Spleen (tissue), 11 donors: ENCODE results near the gene RIPOR3. TPM values are rescaled to one million over a fixed set of nuclear protein-coding genes. Genes with fewer than 3 reads are reported as not detected.

Experiments used
- DNase-seq: peaks from one replicate; pipeline ENCODE4 v3.0.0-alpha.2; 2020
- H3K27ac ChIP-seq, 8 donors: fragments of 200-600 bp; sonication (generic) in 7 of 8; 1 replicate in 4 of 8; 2 replicates in 4 of 8; pipeline versions ENCODE4 v1.5.0 to v1.8.0; 2016 to 2021; ENCODE audit warnings: inconsistent platforms in 4 of 8, mild to moderate bottlenecking in 4 of 8, moderate library complexity in 1 of 8
- H3K27me3 ChIP-seq, 7 donors: fragments of 200-600 bp; sonication (generic) in 6 of 7; replicated peaks in 1 of 7; 1 replicate in 4 of 7; 2 replicates in 3 of 7; pipeline versions ENCODE4 v1.5.0 to v1.8.0; 2016 to 2021; ENCODE audit warnings: inconsistent platforms in 3 of 7, mild to moderate bottlenecking in 1 of 7
- H3K36me3 ChIP-seq, 6 donors: fragments of 200-600 bp; sonication (generic) in 5 of 6; 1 replicate in 4 of 6; 2 replicates in 2 of 6; pipeline versions ENCODE4 v1.5.0 to v1.8.0; 2016 to 2021; ENCODE audit warnings: inconsistent platforms in 2 of 6
- H3K4me1 ChIP-seq, 6 donors: fragments of 200-600 bp; sonication (generic) in 5 of 6; 1 replicate in 3 of 6; 2 replicates in 3 of 6; pipeline versions ENCODE4 v1.5.0 to v1.8.0; 2016 to 2021; ENCODE audit warnings: inconsistent platforms in 3 of 6
- H3K4me3 ChIP-seq, 8 donors: fragments of 200-600 bp; sonication (generic) in 7 of 8; 1 replicate in 4 of 8; 2 replicates in 4 of 8; pipeline versions ENCODE4 v1.5.0 to v1.8.0; 2016 to 2021; ENCODE audit warnings: inconsistent platforms in 4 of 8, mild to moderate bottlenecking in 4 of 8, moderate library complexity in 2 of 8
- H3K9me3 ChIP-seq, 8 donors: fragments of 200-600 bp; sonication (generic) in 7 of 8; 1 replicate in 4 of 8; 2 replicates in 4 of 8; pipeline versions ENCODE4 v1.5.0 to v1.8.0; 2016 to 2021; ENCODE audit warnings: inconsistent platforms in 4 of 8
- POLR2A ChIP-seq, 3 donors: fragments of 450-650 bp; IDR thresholded peaks; one replicate each; pipeline ENCODE4 v1.5.1; 2017; ENCODE audit warnings: antibody characterized with exemption in 3 of 3, mild to moderate bottlenecking in 1 of 3
- POLR2AphosphoS5 ChIP-seq, 3 donors: sonication (generic); formaldehyde crosslinking; IDR thresholded peaks; one replicate each; pipeline ENCODE4 v1.5.1; 2017; ENCODE audit warnings: antibody characterized with exemption in 3 of 3
- WGBS, 5 donors: extraction: QIAGEN DNeasy Blood & Tissue Kit in 3 of 5; methylation state at CpG; one replicate each; pipeline versions ENCODE4 v1.1.5 to v1.1.7; 2013 to 2018; 5-methylcytosine and 5-hydroxymethylcytosine counted together
- intact Hi-C: fragments of 100-400 bp; cut with DNase I; formaldehyde crosslinking; loops from one replicate; pipeline ENCODE4 v1.15.0; 2023; ENCODE audit warnings: low total_unique reads
- polyA plus RNA-seq, 3 donors: library from polyadenylated mRNA; stranded (reverse); fragments of 200-250 nt; gene quantifications; one replicate each; pipeline ENCODE4 v1.2.1, GENCODE V29; 2013
- total RNA-seq, 7 donors: library from RNA; depleted of rRNA in 3 of 7; stranded (reverse); fragments of >200 nt in 3 of 7; fragmentation: NEBNext Ultra II Directional in 4 of 7; extraction: Animal tissue kit (Norgen Biotek cat#: 25700) in 4 of 7; gene quantifications; one replicate each; pipeline versions ENCODE4 v1.1.0 to v1.2.1, GENCODE V29; 2016 to 2021
- TF ChIP-seq, protein P1 (sequence below), 11 experiments: fragments of 200-600 bp in 7 of 11; fragments of 450-650 bp in 4 of 11; sonication (generic) in 4 of 11; IDR thresholded peaks in 8 of 11; conservative IDR thresholded peaks in 3 of 11; 1 replicate in 7 of 11; 2 replicates in 4 of 11; pipeline versions ENCODE4 v1.4.0 to v1.8.0; 2016 to 2021; ENCODE audit warnings: antibody characterized with exemption in 11 of 11, inconsistent platforms in 4 of 11, mild to moderate bottlenecking in 1 of 11
- donor health status: healthy with polysubstance abuse.
- donor health status: DM: no; HTN: no; CAD: no; lungs with moderate emphysema.
- donor health status: DM: no; HTN: no; CAD: no.
- donor health status: Bipolar disorder and iron deficiency.
- donor health status: healthy.
- donor health status: DM: no; HTN: no; CAD: no.
- donor health status: DM: yes; HTN: yes; CAD: no.

Gene RIPOR3
- total and polyA plus RNA-seq, 10 donors, result 6.0 to 22.8 (median 13.1) TPM

DNA sequence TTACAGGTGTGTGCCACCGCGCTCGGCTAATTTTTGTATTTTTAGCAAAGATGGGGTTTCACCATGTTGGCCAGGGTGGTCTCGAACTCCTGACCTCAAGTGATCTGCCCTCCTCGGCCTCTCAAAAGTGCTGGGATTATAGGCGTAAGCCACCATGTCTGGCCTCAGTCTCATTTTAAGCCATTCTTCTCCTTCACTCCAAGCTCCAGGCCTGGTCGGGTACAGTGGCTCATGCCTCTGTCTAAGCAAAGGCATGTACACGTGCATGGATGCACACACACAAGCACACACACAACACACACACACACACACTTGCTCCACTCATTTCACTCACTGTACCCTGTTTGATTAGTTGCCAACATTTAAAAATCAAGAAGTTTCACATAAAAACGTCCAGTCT is 32.3 kb upstream of the RIPOR3 start:
- H3K9me3 ChIP-seq, result no peaks in the 10 kb centered on the region
- TF ChIP-seq POLR2A (IDR thresholded peaks at IDR 0.05) (no peak), POLR2AphosphoS5 (IDR thresholded peaks at IDR 0.05) (no peak)
- TF ChIP-seq, protein P1, sequence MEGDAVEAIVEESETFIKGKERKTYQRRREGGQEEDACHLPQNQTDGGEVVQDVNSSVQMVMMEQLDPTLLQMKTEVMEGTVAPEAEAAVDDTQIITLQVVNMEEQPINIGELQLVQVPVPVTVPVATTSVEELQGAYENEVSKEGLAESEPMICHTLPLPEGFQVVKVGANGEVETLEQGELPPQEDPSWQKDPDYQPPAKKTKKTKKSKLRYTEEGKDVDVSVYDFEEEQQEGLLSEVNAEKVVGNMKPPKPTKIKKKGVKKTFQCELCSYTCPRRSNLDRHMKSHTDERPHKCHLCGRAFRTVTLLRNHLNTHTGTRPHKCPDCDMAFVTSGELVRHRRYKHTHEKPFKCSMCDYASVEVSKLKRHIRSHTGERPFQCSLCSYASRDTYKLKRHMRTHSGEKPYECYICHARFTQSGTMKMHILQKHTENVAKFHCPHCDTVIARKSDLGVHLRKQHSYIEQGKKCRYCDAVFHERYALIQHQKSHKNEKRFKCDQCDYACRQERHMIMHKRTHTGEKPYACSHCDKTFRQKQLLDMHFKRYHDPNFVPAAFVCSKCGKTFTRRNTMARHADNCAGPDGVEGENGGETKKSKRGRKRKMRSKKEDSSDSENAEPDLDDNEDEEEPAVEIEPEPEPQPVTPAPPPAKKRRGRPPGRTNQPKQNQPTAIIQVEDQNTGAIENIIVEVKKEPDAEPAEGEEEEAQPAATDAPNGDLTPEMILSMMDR (IDR thresholded peaks at IDR 0.05 in 8 of 11, conservative IDR thresholded peaks at IDR 0.05 in 3 of 11), result no peak
- WGBS, 5 donors, result 85 to 93% (median 88%) methylated on average over 9 of the region's 9 CpGs
- no peaks in the 10 kb centered on the region for H3K36me3 ChIP-seq
- no peaks in the 10 kb centered on the region for H3K27me3 ChIP-seq
- intact Hi-C loops, result no loop called here
- no peak overlapping the region for H3K4me3 ChIP-seq
- peaks cover 0 to 24% (median 0%) of the 10 kb centered on the region in 6 donors for H3K4me1 ChIP-seq
- peak overlapping the region in 3 of 8 donors; percentile 54 to 79 (median 72) for H3K27ac ChIP-seq
- DNase-seq, result no peak

DNA sequence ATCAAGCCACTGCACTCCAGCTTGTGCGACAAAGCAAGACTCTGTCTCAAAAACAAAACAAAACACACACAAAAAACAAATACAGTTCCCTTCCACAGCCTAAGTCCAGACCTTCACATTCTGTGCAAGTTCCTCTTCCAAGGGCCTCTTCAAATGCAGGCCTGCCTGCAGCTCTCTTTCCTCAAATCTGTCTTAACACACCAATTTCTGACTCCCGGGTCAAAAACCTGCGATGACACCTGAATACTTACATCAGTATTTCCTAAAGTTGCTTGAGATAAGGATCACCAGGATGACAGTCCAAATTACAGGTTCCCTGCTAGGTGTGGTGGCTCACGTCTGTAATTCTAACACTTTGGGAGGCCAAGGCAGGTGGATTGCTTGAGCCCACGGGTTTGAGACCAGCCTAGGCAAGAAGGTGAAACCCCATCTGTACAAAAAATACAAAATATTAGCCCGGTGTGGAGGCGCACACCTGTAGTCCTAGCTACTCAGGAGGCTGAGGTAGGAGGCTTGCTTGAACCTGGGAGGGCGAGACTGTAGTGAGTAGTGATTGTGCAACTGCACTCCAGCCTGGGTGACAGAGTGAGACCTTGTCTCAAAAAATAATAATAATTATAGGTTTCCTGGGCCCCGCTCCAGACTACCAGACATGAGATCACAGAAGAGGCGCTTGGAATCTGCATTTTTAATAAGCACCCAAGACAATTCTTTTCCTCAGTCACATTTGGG is 31.2 kb upstream of the RIPOR3 start:
- no peaks in the 10 kb centered on the region for H3K36me3 ChIP-seq
- 81 to 86% (median 85%) methylated on average over 10 of the region's 10 CpGs for WGBS, 5 donors
- TF ChIP-seq, protein P1 (IDR thresholded peaks at IDR 0.05 in 8 of 11, conservative IDR thresholded peaks at IDR 0.05 in 3 of 11), result no peak
- TF ChIP-seq POLR2A (IDR thresholded peaks at IDR 0.05) (no peak), POLR2AphosphoS5 (IDR thresholded peaks at IDR 0.05) (no peak)
- H3K27ac ChIP-seq, result peak overlapping the region in 5 of 8 donors; percentile 20 to 79 (median 62)
- H3K4me1 ChIP-seq, result peaks cover 0 to 21% (median 0%) of the 10 kb centered on the region in 6 donors
- intact Hi-C loops, result no loop called here
- no peak overlapping the region for H3K4me3 ChIP-seq
- H3K9me3 ChIP-seq, result no peaks in the 10 kb centered on the region
- no peak for DNase-seq
- no peaks in the 10 kb centered on the region for H3K27me3 ChIP-seq

DNA sequence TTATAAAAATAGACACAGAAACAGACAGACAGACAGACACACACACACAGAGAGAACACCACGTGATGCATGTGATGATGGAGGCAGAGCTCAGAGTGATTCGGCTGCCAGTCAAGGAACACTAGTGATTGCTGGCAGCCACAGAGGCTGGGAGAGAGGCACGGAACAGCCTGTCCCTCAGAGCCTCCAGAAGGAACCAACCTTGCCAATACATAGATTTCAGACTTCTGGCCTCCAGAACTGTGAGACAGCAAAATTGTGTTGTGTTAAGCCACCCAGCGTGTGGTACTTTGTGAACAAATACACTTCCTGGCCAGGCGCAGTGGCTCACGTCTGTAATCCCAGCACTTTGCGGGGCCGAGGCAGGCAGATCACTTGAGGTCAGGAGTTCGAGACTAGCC is 30.5 kb upstream of the RIPOR3 start:
- peaks cover 0 to 15% (median 0%) of the 10 kb centered on the region in 6 donors for H3K4me1 ChIP-seq
- peak in 2 of 3 donors; percentile 27 to 58 for TF ChIP-seq POLR2AphosphoS5 (IDR thresholded peaks at IDR 0.05)
- TF ChIP-seq, protein P1 (IDR thresholded peaks at IDR 0.05 in 8 of 11, conservative IDR thresholded peaks at IDR 0.05 in 3 of 11), result no peak
- TF ChIP-seq POLR2A (IDR thresholded peaks at IDR 0.05), result no peak
- 65 to 83% (median 69%) methylated on average over 8 to 9 of the region's 9 CpGs for WGBS, 5 donors
- H3K4me3 ChIP-seq, result no peak overlapping the region
- no peak for DNase-seq
- no peaks in the 10 kb centered on the region for H3K36me3 ChIP-seq
- intact Hi-C loops, result no loop called here
- no peaks in the 10 kb centered on the region for H3K9me3 ChIP-seq
- no peaks in the 10 kb centered on the region for H3K27me3 ChIP-seq
- peak overlapping the region in 5 of 8 donors; percentile 20 to 79 (median 62) for H3K27ac ChIP-seq

DNA sequence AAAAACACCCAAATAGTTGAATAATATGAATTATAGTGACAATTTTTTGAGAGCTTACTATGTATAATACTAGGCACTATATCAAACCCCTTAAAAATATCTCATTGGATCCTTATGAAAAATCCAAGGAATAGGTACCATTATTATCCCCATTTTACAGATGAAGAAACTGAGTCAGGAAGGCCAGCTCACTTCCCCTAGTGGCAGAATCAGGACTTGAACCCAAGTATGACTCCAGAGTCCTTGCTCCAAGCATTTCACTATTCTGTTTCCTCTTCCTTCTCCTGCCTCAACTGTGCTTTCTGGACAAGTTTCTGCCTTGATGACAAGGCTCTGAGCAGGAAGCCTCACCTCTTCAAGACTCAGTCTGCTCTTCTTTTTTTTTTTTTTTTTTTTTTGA is 29.2 kb upstream of the RIPOR3 start:
- intact Hi-C loops, result no loop called here

More for the DNA sequence above, 29.2 kb upstream of the RIPOR3 start:
- Histone ChIP-seq H3K9me3 (no peaks in the 10 kb centered on the region), H3K36me3 (no peaks in the 10 kb centered on the region), H3K4me1 (peaks cover 0 to 13% (median 0%) of the 10 kb centered on the region in 6 donors), H3K27ac (no peak overlapping the region), H3K4me3 (no peak overlapping the region), H3K27me3 (peaks cover 0 to 4% (median 0%) of the 10 kb centered on the region in 7 donors)
- no peak for TF ChIP-seq POLR2AphosphoS5 (IDR thresholded peaks at IDR 0.05)
- no peak for TF ChIP-seq POLR2A (IDR thresholded peaks at IDR 0.05)
- TF ChIP-seq, protein P1 (IDR thresholded peaks at IDR 0.05 in 8 of 11, conservative IDR thresholded peaks at IDR 0.05 in 3 of 11), result no peak
- DNase-seq, result no peak
